ENCODE measurements around the gene CERS6.

DNA sequence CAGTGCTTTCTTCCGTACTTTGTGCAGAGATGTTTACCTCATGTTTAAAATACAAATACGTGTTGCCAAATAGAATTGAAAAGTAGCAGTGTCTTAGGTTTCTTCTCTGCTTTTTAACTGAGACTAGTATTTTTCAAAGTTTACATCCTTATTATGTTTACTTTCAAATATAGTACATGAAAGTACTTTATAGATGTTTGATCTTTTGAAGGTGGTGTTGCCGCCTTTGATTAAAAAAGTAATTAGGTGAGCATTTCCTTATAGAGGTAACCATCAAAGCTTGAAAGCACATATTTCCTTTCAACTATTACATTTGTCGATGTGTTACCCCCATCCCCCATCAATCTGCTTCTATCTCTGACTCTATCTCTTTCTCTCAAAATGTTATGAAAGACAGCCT, 87.0 kb downstream of the CERS6 start:
- TF ChIP-seq, protein P1, sequence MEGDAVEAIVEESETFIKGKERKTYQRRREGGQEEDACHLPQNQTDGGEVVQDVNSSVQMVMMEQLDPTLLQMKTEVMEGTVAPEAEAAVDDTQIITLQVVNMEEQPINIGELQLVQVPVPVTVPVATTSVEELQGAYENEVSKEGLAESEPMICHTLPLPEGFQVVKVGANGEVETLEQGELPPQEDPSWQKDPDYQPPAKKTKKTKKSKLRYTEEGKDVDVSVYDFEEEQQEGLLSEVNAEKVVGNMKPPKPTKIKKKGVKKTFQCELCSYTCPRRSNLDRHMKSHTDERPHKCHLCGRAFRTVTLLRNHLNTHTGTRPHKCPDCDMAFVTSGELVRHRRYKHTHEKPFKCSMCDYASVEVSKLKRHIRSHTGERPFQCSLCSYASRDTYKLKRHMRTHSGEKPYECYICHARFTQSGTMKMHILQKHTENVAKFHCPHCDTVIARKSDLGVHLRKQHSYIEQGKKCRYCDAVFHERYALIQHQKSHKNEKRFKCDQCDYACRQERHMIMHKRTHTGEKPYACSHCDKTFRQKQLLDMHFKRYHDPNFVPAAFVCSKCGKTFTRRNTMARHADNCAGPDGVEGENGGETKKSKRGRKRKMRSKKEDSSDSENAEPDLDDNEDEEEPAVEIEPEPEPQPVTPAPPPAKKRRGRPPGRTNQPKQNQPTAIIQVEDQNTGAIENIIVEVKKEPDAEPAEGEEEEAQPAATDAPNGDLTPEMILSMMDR (IDR thresholded peaks at IDR 0.05): no peak
- TF ChIP-seq POLR2A (IDR thresholded peaks at IDR 0.05): no peak
